Ectodermal cell (in vitro differentiated cells): Measurements from ENCODE around the gene ITGA4. TPM values are rescaled to one million over a fixed set of nuclear protein-coding genes. Genes with fewer than 3 reads are reported as not detected.
A peak's percentile ranks its signal among the peaks of the same experiment; 100 is the strongest.

Experiments used
- H3K27ac ChIP-seq: 2 replicates; pipeline ENCODE4 v1.7.0; 2013; ENCODE audit warnings: mild to moderate bottlenecking, low read depth, low read length; ENCODE audit not compliant: insufficient read depth, poor library complexity, severe bottlenecking
- H3K27me3 ChIP-seq: 2 replicates; pipeline ENCODE4 v1.7.0; 2013; ENCODE audit warnings: mild to moderate bottlenecking, low read length; ENCODE audit not compliant: insufficient read depth, control insufficient read depth, poor library complexity, severe bottlenecking
- H3K36me3 ChIP-seq: one replicate; pipeline ENCODE4 v1.7.0; 2013; ENCODE audit warnings: low read length; ENCODE audit not compliant: control insufficient read depth, insufficient read depth
- H3K4me1 ChIP-seq: one replicate; pipeline ENCODE4 v1.7.0; 2013; ENCODE audit warnings: low read length; ENCODE audit not compliant: control insufficient read depth, insufficient read depth
- H3K4me3 ChIP-seq: 2 replicates; pipeline ENCODE4 v1.7.0; 2013; ENCODE audit warnings: low read depth, low read length, control low read depth; ENCODE audit not compliant: insufficient read depth
- H3K9me3 ChIP-seq: 2 replicates; pipeline ENCODE4 v1.7.0; 2013; ENCODE audit warnings: mild to moderate bottlenecking, low read length, moderate library complexity; ENCODE audit not compliant: control insufficient read depth
- WGBS, 2 experiments: methylation state at CpG; one replicate each; pipeline ENCODE4 v1.1.7; 2013; ENCODE audit warnings: missing lambda C conversion rate in 2 of 2; 5-methylcytosine and 5-hydroxymethylcytosine counted together
- polyA plus RNA-seq, 4 experiments: library from polyadenylated mRNA; stranded (reverse); fragments of 50-300 nt; gene quantifications; one replicate each; pipeline ENCODE4 v1.2.3, GENCODE V29; 2013

The ITGA4 gene
- polyA plus RNA-seq (2013, experiment 1 of 4): 4.3 TPM
- polyA plus RNA-seq (2013, experiment 2 of 4): 6.0 TPM
- polyA plus RNA-seq (2013, experiment 3 of 4): 4.6 TPM
- 5.6 TPM for polyA plus RNA-seq (2013, experiment 4 of 4)

DNA sequence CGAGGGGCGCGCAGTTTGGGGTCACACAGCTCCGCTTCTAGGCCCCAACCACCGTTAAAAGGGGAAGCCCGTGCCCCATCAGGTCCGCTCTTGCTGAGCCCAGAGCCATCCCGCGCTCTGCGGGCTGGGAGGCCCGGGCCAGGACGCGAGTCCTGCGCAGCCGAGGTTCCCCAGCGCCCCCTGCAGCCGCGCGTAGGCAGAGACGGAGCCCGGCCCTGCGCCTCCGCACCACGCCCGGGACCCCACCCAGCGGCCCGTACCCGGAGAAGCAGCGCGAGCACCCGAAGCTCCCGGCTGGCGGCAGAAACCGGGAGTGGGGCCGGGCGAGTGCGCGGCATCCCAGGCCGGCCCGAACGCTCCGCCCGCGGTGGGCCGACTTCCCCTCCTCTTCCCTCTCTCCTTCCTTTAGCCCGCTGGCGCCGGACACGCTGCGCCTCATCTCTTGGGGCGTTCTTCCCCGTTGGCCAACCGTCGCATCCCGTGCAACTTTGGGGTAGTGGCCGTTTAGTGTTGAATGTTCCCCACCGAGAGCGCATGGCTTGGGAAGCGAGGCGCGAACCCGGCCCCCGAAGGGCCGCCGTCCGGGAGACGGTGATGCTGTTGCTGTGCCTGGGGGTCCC is at the start of gene ITGA4:
ITGA4 (plus strand) TSS at position 266 of the 620 bp plus-strand sequence; CDS start at position 535, 269 bp downstream.
- Histone ChIP-seq H3K27ac (no peak within 1 kb of the TSS), H3K4me1 (no peaks in the 10 kb centered on the region), H3K4me3 (peak within 1 kb of the TSS; percentile 69), H3K36me3 (no peaks in the 10 kb centered on the region), H3K27me3 (peaks cover 53% of the 10 kb centered on the region), H3K9me3 (no peaks in the 10 kb centered on the region)
- WGBS, 2 experiments: 1% methylated on average over 67 of the region's 67 CpGs

DNA sequence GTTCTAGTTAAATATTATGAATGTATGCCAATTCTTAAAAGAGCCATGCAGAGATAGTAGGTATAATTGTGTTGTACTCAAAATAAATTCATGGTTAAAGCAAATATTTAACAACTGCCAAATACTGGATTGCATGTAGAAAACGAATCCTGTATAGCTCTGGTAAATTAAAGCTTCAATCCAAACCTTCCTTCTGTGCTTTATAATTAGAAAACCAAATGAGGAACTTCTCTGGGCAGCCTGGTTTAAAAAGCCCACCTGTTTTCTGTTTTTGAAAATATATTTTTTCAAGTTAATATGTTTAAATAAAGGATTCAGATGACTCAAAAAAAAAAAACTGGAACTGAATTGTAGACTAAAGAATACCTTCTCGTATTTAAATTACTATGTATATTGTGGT is 48.3 kb upstream of the ITGA4 start:
- no peak overlapping the region for H3K27ac ChIP-seq
- H3K36me3 ChIP-seq: no peaks in the 10 kb centered on the region
- no peak overlapping the region for H3K4me3 ChIP-seq
- H3K9me3 ChIP-seq: no peaks in the 10 kb centered on the region
- H3K27me3 ChIP-seq: no peaks in the 10 kb centered on the region
- H3K4me1 ChIP-seq: peaks cover 12% of the 10 kb centered on the region
- WGBS, 2 experiments: 83 to 100% methylated on average over 1 of the region's 2 CpGs

DNA sequence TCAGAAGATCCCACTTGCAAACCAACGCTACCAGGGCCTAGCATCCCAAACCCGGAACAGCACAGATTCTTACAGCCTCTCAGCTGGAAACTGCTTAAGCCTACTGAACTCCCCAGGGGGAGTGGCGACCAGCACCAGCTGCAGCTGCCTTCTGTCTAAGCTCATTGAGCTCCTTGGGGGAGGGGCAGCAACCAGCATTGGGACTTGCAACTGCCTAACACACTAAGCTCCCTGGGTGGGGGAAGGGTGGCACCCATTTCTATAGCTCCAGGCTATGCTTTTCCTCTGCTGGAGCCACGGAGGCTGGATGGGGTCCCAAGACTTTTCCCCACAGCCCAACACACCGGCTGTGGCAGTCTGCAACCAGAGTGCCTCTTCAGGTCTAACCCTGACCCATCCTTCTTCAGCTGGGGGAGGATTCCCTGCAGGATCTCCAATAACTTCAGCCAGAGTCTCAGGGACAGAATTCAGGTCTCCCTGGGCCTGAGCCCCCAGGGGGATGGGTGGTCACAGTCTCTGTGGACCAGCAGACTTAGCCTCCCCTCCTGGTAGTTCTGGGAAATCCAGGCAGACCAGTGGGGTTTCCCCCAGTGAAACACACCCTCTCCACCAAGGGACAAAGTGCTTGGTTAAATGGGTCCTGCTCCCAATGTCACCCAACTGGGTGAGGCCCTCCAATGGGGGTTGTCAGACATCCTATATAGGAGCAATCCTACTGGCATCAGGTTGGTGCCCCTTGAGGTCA is 45.9 kb upstream of the ITGA4 start:
- no peaks in the 10 kb centered on the region for H3K9me3 ChIP-seq
- peak overlapping the region; percentile 54 for H3K27ac ChIP-seq
- no peaks in the 10 kb centered on the region for H3K27me3 ChIP-seq
- H3K4me1 ChIP-seq: peaks cover 7% of the 10 kb centered on the region
- no peak overlapping the region for H3K4me3 ChIP-seq
- no peaks in the 10 kb centered on the region for H3K36me3 ChIP-seq
- WGBS, 2 experiments: 32 to 40% methylated on average over 5 of the region's 5 CpGs

DNA sequence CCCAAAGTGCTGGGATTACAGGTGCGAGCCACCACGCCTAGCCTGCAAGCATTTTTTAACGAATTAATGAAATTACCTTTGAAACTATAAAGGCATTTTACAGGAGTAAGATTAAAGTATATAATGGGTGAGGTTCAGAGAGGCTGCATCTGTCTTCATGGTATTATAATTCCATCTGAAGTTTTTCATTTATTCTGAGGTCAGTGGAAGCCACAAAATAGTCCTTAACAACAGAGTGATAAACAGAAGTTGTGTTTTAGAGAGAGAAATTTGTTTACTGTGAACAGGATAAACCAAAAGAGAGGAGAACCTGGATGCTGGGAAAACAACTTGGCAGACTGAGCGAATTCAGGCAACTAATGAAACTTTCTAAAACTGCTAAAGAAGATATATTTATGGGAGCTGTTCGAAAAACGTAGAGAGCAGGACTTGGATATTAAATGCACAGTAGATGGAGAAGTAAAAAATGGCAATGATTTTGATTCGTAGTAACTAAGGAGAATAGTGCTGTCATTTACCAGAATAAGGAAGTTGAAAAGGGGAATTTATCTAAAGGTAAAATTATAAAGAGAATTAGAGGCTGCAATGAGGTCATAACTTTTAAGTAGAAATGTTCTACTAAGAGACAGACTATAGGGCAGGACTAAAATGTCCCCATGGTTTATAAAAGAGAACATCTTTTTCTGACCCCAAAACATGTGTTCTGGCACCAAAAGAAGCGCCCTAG is 37.9 kb upstream of the ITGA4 start:
- WGBS, 2 experiments: 93 to 94% methylated on average over 8 of the region's 8 CpGs
- H3K36me3 ChIP-seq: no peaks in the 10 kb centered on the region
- H3K9me3 ChIP-seq: no peaks in the 10 kb centered on the region
- no peak overlapping the region for H3K4me3 ChIP-seq
- no peaks in the 10 kb centered on the region for H3K4me1 ChIP-seq
- no peaks in the 10 kb centered on the region for H3K27me3 ChIP-seq
- no peak overlapping the region for H3K27ac ChIP-seq

DNA sequence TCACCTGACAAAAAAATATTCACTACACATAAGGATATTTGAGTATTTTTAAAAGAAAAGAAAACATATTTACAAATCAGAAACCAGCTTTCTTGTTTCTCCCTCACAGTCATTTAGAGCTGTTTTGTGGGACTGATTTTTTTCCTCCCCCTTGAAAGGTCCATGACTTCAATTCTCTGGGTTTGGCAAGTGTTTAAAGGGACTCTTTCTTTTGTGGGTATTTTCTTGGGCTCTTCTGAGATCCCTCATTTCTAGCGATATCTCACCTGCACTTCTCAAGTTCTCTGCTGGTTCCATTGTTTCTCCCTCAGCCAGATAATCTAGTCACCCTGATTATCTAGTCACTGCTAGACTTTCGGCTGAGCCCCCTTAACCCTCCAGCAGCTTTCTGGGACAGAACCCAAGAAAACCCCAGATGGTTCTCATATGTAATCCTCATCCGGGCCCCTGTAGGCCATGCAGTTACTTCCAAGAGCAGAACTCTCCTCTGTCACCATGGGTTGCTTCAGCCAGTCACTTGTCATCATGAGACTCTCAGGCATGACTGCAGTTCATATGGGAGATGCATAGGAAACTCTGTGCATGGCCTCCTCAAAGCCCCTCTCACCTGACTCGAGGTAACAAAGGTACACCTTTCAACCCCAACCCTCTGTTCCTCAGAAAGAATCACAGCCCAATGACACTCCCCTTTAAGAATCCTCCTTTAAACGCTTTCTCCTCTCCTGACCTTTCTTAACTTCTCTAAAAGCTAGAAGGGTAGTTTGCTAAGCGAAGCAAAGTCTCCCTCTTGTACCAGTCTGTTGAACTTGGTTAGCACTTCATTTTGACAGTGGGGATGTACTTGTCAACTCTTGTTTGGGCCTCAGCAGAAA is 36.7 kb upstream of the ITGA4 start:
- Histone ChIP-seq H3K4me3 (no peak overlapping the region), H3K36me3 (no peaks in the 10 kb centered on the region), H3K4me1 (no peaks in the 10 kb centered on the region), H3K9me3 (no peaks in the 10 kb centered on the region), H3K27me3 (no peaks in the 10 kb centered on the region), H3K27ac (no peak overlapping the region)
- 94 to 96% methylated on average over 6 of the region's 6 CpGs for WGBS, 2 experiments

DNA sequence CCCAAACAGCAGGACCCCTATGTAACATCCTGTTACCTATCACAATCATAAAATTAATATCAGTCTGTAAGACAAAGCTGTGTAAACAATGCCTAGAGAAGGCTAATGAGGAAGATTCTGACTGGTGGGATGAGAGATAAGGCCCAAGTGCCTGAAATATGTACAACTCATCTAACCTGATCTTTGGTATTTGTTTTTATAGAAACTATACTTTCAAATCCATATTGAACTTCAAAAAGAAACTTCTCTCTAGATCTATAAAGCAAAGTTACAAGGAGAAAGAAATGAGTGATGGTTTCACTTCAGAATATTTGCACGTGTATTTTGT is 36.1 kb upstream of the ITGA4 start:
- no peak overlapping the region for H3K27ac ChIP-seq
- no CpG with 5 or more reads among the region's 1 CpG for WGBS, 2 experiments
- no peaks in the 10 kb centered on the region for H3K27me3 ChIP-seq
- H3K4me1 ChIP-seq: no peaks in the 10 kb centered on the region
- H3K9me3 ChIP-seq: no peaks in the 10 kb centered on the region
- no peaks in the 10 kb centered on the region for H3K36me3 ChIP-seq
- H3K4me3 ChIP-seq: no peak overlapping the region

DNA sequence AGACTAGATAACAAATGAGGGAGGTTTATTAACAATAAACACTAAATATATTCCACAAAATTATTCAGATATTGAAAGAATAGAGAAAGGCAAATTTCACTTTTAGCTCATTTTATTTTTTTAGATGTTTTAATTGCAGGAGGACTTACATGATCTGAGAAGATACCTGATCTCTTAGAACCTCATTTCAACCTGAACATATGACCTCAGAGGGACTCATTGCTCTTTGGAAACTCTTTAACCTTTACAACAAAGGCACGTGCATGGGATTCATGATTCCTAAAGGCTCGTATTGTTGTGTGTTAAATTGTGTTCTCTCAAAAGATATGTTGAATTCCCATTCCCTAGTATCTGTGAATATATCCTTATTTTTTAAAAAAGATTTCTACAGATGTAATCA is 35.7 kb upstream of the ITGA4 start:
- Histone ChIP-seq H3K4me1 (no peaks in the 10 kb centered on the region), H3K9me3 (no peaks in the 10 kb centered on the region), H3K27me3 (no peaks in the 10 kb centered on the region), H3K36me3 (no peaks in the 10 kb centered on the region), H3K27ac (no peak overlapping the region), H3K4me3 (no peak overlapping the region)
- WGBS, 2 experiments: 100% methylated on average over 1 of the region's 2 CpGs; no CpG with 5 or more reads in 1 of the 2 experiments

DNA sequence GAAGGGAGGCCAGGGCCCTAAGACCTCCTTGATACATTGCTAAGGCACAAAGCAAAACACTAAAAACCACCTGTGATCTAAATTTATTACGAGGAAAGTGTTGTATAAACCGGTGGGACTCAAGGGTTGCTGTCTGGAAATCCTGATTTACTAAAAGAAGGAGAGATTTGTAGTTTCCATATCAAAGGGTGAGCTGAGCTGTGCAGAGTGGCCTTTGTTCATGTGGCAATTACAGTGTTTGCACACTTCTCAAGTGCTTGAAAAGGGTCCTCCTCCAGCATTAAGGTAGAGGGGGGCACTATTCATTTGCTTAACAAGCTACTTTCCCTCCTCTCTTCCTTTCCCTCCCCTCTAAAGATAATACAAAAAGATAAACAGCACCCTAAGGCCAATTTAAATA is 30.5 kb upstream of the ITGA4 start:
- no peak overlapping the region for H3K4me3 ChIP-seq
- H3K9me3 ChIP-seq: no peaks in the 10 kb centered on the region
- H3K27ac ChIP-seq: no peak overlapping the region
- no peaks in the 10 kb centered on the region for H3K4me1 ChIP-seq
- no peaks in the 10 kb centered on the region for H3K27me3 ChIP-seq
- H3K36me3 ChIP-seq: no peaks in the 10 kb centered on the region
- WGBS, 2 experiments: 41 to 55% methylated on average over 2 of the region's 2 CpGs

DNA sequence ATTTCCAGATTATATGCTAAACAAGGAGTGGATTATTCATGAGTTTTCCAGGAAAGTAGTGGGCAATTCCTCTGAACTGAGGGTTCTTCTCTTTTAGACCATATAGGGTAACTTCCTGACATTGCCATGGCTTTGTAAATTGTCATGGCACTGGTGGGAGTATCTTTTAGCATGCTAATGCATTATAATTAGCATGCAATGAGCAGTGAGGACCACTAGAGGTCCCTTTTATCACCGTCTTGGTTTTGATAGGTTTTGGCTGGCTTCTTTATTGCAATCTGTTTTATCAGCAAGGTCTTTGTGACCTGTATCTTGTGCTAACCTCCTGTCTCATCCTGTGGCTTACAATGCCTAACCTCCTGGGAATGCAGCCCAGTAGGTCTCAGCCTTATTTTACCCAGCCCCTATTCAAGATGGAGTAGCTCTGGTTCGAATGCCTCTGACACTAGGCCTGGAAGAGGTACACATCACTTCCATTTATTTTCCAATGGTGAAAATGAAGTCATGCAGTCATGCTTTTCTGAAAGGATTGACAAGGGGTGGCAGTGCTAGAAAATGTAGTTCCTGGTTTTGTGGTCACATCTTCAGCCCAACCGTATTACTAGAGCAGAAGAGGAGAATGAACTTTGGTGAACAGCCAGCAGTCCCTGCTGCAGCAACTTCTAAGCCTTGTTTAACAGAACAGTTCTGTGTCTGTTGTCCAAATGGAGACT is 26.6 kb upstream of the ITGA4 start:
- no peak overlapping the region for H3K27ac ChIP-seq
- WGBS, 2 experiments: 91% methylated on average over 3 of the region's 3 CpGs
- no peaks in the 10 kb centered on the region for H3K4me1 ChIP-seq
- H3K9me3 ChIP-seq: no peaks in the 10 kb centered on the region
- no peaks in the 10 kb centered on the region for H3K36me3 ChIP-seq
- H3K4me3 ChIP-seq: no peak overlapping the region
- no peaks in the 10 kb centered on the region for H3K27me3 ChIP-seq
